Measurements from ENCODE around the gene APOL6.

The APOL6 gene

GRCh38 chr22:35648066-35649025 lies at the start of gene APOL6:
APOL6 (plus strand) TSS chr22:35648446; CDS start chr22:35656426, 7,980 bp downstream.
- DNase-seq (ENCODE audit: extremely low spot score, insufficient read length, low read depth) (peak; percentile 45), FAIRE-seq (peak; percentile 96)

GRCh38 chr22:35599364-35599763 lies 48.9 kb upstream of the APOL6 start:
- FAIRE-seq, result no peak
- no peak for DNase-seq (ENCODE audit: extremely low spot score, insufficient read length, low read depth)

- no peak for DNase-seq (ENCODE audit: extremely low spot score, insufficient read length, low read depth)
- no peak for FAIRE-seq
These were observed 47.8 kb upstream of the APOL6 start for GRCh38 chr22:35600476-35600875.

- FAIRE-seq (no peak), DNase-seq (ENCODE audit: extremely low spot score, insufficient read length, low read depth) (no peak)
These were observed 47.1 kb upstream of the APOL6 start for GRCh38 chr22:35601013-35601580.

GRCh38 chr22:35601743-35602615 lies 46.3 kb upstream of the APOL6 start:
- no peak for DNase-seq (ENCODE audit: extremely low spot score, insufficient read length, low read depth)
- no peak for FAIRE-seq

- no peak for FAIRE-seq
These were observed 43.5 kb upstream of the APOL6 start for GRCh38 chr22:35604621-35605368.

GRCh38 chr22:35605369-35605680 lies 42.9 kb upstream of the APOL6 start:
- DNase-seq (ENCODE audit: extremely low spot score, insufficient read length, low read depth) (no peak), FAIRE-seq (no peak)

More at GRCh38 chr22:35604621-35605368, 43.5 kb upstream of the APOL6 start:
- no peak for DNase-seq (ENCODE audit: extremely low spot score, insufficient read length, low read depth)

- DNase-seq (ENCODE audit: extremely low spot score, insufficient read length, low read depth) (no peak), FAIRE-seq (no peak)
These were observed 42.3 kb upstream of the APOL6 start for GRCh38 chr22:35605851-35606481.

- DNase-seq (ENCODE audit: extremely low spot score, insufficient read length, low read depth), result no peak
- FAIRE-seq, result no peak
These were observed 41.3 kb upstream of the APOL6 start for GRCh38 chr22:35606916-35607315.

GRCh38 chr22:35608088-35608487 lies 40.2 kb upstream of the APOL6 start:
- DNase-seq (ENCODE audit: extremely low spot score, insufficient read length, low read depth) (no peak), FAIRE-seq (no peak)

- no peak for DNase-seq (ENCODE audit: extremely low spot score, insufficient read length, low read depth)
- no peak for FAIRE-seq
These were observed 39.0 kb upstream of the APOL6 start for GRCh38 chr22:35609261-35609660.

GRCh38 chr22:35609761-35610160 lies 38.5 kb upstream of the APOL6 start:
- FAIRE-seq (no peak), DNase-seq (ENCODE audit: extremely low spot score, insufficient read length, low read depth) (no peak)

GRCh38 chr22:35610741-35611140 lies 37.5 kb upstream of the APOL6 start:
- no peak for DNase-seq (ENCODE audit: extremely low spot score, insufficient read length, low read depth)
- FAIRE-seq, result no peak

GRCh38 chr22:35611200-35611890 lies 36.9 kb upstream of the APOL6 start:
- no peak for FAIRE-seq

GRCh38 chr22:35611891-35612576 lies 36.2 kb upstream of the APOL6 start:
- FAIRE-seq (peak; percentile 39), DNase-seq (ENCODE audit: extremely low spot score, insufficient read length, low read depth) (no peak)

More at GRCh38 chr22:35611200-35611890, 36.9 kb upstream of the APOL6 start:
- DNase-seq (ENCODE audit: extremely low spot score, insufficient read length, low read depth), result no peak

- DNase-seq (ENCODE audit: extremely low spot score, insufficient read length, low read depth), result no peak
- FAIRE-seq, result no peak
These were observed 35.3 kb upstream of the APOL6 start for GRCh38 chr22:35612903-35613302.

- FAIRE-seq, result no peak
- no peak for DNase-seq (ENCODE audit: extremely low spot score, insufficient read length, low read depth)
These were observed 33.8 kb upstream of the APOL6 start for GRCh38 chr22:35614404-35614803.

GRCh38 chr22:35615156-35615555 lies 33.1 kb upstream of the APOL6 start:
- FAIRE-seq (no peak), DNase-seq (ENCODE audit: extremely low spot score, insufficient read length, low read depth) (no peak)
